WTC11 (cell line): ENCODE measurements around the gene CDC25B.

Experiments
- CREB1 ChIP-seq: sonication (generic); formaldehyde crosslinking; IDR thresholded peaks from 2 replicates; pipeline ENCODE4 v1.8.0; 2023; ENCODE audit warnings: mild to moderate bottlenecking, missing genetic modification reagents
- SMAD3 ChIP-seq: sonication (generic); formaldehyde crosslinking; IDR thresholded peaks from 2 replicates; pipeline ENCODE4 v1.8.0; 2022; ENCODE audit warnings: missing genetic modification reagents, mild to moderate bottlenecking, borderline replicate concordance
- TEAD4 ChIP-seq: sonication (generic); formaldehyde crosslinking; IDR thresholded peaks from 2 replicates; pipeline ENCODE4 v1.8.0; 2022; ENCODE audit warnings: mild to moderate bottlenecking, missing genetic modification reagents
- ZBTB21 ChIP-seq: sonication (generic); formaldehyde crosslinking; IDR thresholded peaks from 2 replicates; pipeline ENCODE4 v1.8.1; 2023; ENCODE audit warnings: mild to moderate bottlenecking, missing genetic modification reagents, borderline replicate concordance
- TF ChIP-seq, protein P1 (sequence below): fragments of 200-600 bp; IDR thresholded peaks from 2 replicates; pipeline ENCODE4 v1.8.0; 2022; ENCODE audit warnings: antibody characterized with exemption
- TF ChIP-seq, protein P2 (sequence below): sonication (generic); formaldehyde crosslinking; conservative IDR thresholded peaks from 2 replicates; pipeline ENCODE4 v1.8.1; 2022; ENCODE audit warnings: mild to moderate bottlenecking, missing genetic modification reagents

DNA sequence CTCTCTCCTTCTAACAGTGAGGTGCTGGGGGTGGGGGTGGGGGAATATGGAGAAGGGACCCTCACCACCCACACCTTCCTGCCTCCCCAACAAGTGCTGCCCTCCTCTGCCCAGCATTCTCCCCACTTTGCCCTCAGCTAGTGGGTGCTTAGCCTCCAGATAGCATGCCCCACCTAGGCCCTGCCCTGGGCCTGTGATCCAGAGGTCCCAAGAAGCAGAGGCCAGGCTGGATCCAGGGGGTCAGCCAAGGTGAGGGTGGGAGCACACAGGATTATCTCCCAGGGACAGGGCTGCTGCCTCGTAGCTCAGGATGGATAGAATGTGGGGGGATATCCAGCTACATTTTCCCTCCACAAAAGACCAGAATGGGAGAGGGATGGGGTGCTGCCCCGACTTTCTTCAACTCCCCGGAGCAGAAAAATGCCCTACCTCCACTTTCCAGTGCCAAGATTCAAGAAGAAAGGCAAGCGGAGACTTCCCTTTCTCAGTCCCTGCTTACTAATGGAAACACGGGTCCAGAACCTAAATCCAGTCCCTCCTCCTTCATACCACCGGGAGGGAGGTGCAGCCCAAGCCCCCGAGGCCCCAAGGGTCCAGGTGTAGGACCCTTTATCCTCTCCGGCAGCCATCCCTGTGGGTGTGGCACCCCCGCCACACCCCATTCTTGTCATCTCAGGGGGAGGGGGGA, 29.5 kb upstream of the CDC25B start:
- no peak for TF ChIP-seq ZBTB21 (CRISPR knock-in tag)
- TF ChIP-seq, protein P1, sequence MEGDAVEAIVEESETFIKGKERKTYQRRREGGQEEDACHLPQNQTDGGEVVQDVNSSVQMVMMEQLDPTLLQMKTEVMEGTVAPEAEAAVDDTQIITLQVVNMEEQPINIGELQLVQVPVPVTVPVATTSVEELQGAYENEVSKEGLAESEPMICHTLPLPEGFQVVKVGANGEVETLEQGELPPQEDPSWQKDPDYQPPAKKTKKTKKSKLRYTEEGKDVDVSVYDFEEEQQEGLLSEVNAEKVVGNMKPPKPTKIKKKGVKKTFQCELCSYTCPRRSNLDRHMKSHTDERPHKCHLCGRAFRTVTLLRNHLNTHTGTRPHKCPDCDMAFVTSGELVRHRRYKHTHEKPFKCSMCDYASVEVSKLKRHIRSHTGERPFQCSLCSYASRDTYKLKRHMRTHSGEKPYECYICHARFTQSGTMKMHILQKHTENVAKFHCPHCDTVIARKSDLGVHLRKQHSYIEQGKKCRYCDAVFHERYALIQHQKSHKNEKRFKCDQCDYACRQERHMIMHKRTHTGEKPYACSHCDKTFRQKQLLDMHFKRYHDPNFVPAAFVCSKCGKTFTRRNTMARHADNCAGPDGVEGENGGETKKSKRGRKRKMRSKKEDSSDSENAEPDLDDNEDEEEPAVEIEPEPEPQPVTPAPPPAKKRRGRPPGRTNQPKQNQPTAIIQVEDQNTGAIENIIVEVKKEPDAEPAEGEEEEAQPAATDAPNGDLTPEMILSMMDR, result no peak
- TF ChIP-seq CREB1, result no peak
- no peak for TF ChIP-seq TEAD4 (CRISPR knock-in tag)
- TF ChIP-seq, protein P2, sequence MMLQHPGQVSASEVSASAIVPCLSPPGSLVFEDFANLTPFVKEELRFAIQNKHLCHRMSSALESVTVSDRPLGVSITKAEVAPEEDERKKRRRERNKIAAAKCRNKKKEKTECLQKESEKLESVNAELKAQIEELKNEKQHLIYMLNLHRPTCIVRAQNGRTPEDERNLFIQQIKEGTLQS (CRISPR knock-in tag), result no peak
- TF ChIP-seq SMAD3, result no peak
